Measurements from ENCODE around the gene CATSPERZ.

CATSPERZ gene

DNA sequence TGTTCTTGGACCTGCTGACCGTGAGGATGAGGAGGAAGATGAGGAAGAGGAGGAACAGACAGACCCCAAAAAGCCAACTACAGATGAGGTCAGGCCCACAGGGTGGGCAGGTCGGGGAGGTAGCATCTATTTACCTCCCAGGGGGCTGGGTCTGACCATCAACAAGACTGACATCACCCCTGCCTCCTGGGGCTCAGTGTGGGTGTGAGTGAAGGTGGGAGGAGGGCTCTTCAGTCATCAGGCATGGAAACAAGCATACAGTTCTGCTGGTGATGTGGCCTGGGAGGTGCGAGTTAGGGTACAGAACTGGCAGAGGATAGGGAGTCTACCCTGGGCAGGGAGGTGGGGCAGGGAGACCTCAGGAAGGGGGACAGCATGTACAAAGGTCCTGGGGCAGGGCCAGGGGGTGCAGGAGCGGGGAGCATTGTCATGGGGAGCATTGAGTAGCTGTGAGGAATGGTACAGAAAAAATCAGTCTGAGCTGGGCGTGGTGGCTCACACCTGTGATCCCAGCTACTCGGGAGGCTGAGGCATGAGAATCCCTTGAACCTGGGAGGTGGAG, 39.9 kb upstream of the CATSPERZ start:
- Mint-ChIP-seq H3K9me3 (no peaks in the 10 kb centered on the region), H3K27ac (no peak overlapping the region), H3K36me3 (ENCODE audit: low read depth) (peaks cover 3% of the 10 kb centered on the region), H3K4me1 (peaks cover 11% of the 10 kb centered on the region), H3K4me3 (no peak overlapping the region), H3K27me3 (no peaks in the 10 kb centered on the region)
- no peak for DNase-seq
- peak; percentile 31 for ATAC-seq

- Mint-ChIP-seq H3K27ac (no peak overlapping the region), H3K4me1 (peaks cover 11% of the 10 kb centered on the region), H3K36me3 (ENCODE audit: low read depth) (peaks cover 3% of the 10 kb centered on the region), H3K27me3 (no peaks in the 10 kb centered on the region), H3K9me3 (no peaks in the 10 kb centered on the region), H3K4me3 (no peak overlapping the region)
- DNase-seq (no peak), ATAC-seq (no peak)
Observed at GRCh38 chr11:64261556-64262080, 38.5 kb upstream of the CATSPERZ start.

- no peaks in the 10 kb centered on the region for H3K27me3 Mint-ChIP-seq
- H3K36me3 Mint-ChIP-seq (ENCODE audit: low read depth): peaks cover 3% of the 10 kb centered on the region
- H3K27ac Mint-ChIP-seq: no peak overlapping the region
- no peak for DNase-seq
- no peak overlapping the region for H3K4me3 Mint-ChIP-seq
- no peak for ATAC-seq
- H3K9me3 Mint-ChIP-seq: no peaks in the 10 kb centered on the region
- peaks cover 11% of the 10 kb centered on the region for H3K4me1 Mint-ChIP-seq
Observed at GRCh38 chr11:64262271-64263002, 37.7 kb upstream of the CATSPERZ start.

- Mint-ChIP-seq H3K36me3 (ENCODE audit: low read depth) (peaks cover 4% of the 10 kb centered on the region), H3K9me3 (no peaks in the 10 kb centered on the region), H3K27me3 (no peaks in the 10 kb centered on the region), H3K4me1 (peaks cover 18% of the 10 kb centered on the region), H3K27ac (no peak overlapping the region), H3K4me3 (no peak overlapping the region)
- ATAC-seq (no peak), DNase-seq (no peak)
Observed at GRCh38 chr11:64263021-64263946, 36.9 kb upstream of the CATSPERZ start.

GRCh38 chr11:64263947-64264317, 36.2 kb upstream of the CATSPERZ start:
- no peak overlapping the region for H3K27ac Mint-ChIP-seq
- peaks cover 6% of the 10 kb centered on the region for H3K36me3 Mint-ChIP-seq (ENCODE audit: low read depth)
- H3K9me3 Mint-ChIP-seq: no peaks in the 10 kb centered on the region
- no peak for DNase-seq
- ATAC-seq: no peak
- H3K27me3 Mint-ChIP-seq: no peaks in the 10 kb centered on the region
- no peak overlapping the region for H3K4me3 Mint-ChIP-seq
- peaks cover 24% of the 10 kb centered on the region for H3K4me1 Mint-ChIP-seq

GRCh38 chr11:64264371-64264852, 35.7 kb upstream of the CATSPERZ start:
- Mint-ChIP-seq H3K36me3 (ENCODE audit: low read depth) (peaks cover 8% of the 10 kb centered on the region), H3K4me3 (no peak overlapping the region), H3K9me3 (no peaks in the 10 kb centered on the region), H3K4me1 (peaks cover 25% of the 10 kb centered on the region), H3K27me3 (no peaks in the 10 kb centered on the region), H3K27ac (no peak overlapping the region)
- DNase-seq: no peak
- ATAC-seq: no peak

- peaks cover 9% of the 10 kb centered on the region for H3K36me3 Mint-ChIP-seq (ENCODE audit: low read depth)
- H3K27ac Mint-ChIP-seq: no peak overlapping the region
- no peak for ATAC-seq
Observed at GRCh38 chr11:64265176-64266160, 34.7 kb upstream of the CATSPERZ start.

DNA sequence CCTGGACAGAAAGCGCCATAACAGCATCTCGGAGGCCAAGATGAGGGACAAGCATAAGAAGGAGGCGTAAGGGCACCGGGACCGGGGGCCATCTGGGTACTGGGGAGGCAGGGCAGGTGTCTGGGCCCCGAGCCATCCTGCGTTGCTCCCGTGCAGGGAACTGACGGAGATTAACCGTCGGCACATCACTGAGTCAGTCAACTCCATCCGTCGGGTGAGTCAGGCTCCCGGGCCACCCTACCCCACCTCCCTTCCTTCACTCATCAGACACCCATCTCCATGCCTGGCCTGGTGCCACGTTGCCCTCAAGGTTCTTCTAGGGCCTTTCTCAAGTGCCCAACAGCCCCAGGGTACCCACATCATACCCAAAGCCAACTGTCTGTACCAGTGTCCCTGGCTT, 33.8 kb upstream of the CATSPERZ start:
- Mint-ChIP-seq H3K9me3 (no peaks in the 10 kb centered on the region), H3K36me3 (ENCODE audit: low read depth) (peaks cover 9% of the 10 kb centered on the region), H3K4me3 (no peak overlapping the region), H3K4me1 (peaks cover 21% of the 10 kb centered on the region), H3K27me3 (no peaks in the 10 kb centered on the region), H3K27ac (no peak overlapping the region)
- DNase-seq: no peak
- ATAC-seq: no peak

More at GRCh38 chr11:64265176-64266160, 34.7 kb upstream of the CATSPERZ start:
- DNase-seq: no peak
- Mint-ChIP-seq H3K4me1 (peaks cover 20% of the 10 kb centered on the region), H3K4me3 (no peak overlapping the region), H3K9me3 (no peaks in the 10 kb centered on the region), H3K27me3 (no peaks in the 10 kb centered on the region)

DNA sequence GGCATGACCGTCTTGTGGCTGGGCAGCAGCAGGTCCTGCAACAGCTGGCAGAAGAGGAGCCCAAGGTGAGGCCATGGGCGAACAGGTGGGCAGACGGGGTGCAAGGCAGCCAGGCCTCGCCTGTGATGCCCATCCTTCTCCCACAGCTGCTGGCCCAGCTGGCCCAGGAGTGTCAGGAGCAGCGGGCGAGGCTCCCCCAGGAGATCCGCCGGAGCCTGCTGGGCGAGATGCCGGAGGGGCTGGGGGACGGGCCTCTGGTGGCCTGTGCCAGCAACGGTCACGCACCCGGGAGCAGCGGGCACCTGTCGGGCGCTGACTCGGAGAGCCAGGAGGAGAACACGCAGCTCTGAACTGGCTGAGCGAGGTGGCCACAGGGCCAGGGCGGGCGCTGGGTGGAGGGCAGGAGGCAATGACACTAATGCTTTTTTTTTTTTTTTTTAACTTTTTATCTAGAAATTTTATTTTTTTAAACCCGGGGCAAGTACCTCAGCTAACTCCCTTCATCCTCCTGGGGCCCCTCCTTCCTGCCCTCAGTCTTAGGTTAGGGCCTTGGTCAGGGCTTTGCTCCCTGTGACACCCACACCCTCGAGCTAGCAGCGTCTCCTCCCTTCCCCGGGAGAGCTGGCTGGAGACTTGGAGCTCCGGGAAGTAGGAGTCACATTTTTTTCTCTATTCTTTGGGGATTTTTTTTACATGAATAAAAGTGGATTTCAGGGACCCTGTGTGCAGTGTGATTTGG, 32.8 kb upstream of the CATSPERZ start:
- Mint-ChIP-seq H3K27ac (peak overlapping the region; percentile 46), H3K4me1 (peaks cover 27% of the 10 kb centered on the region), H3K36me3 (ENCODE audit: low read depth) (peaks cover 9% of the 10 kb centered on the region), H3K27me3 (no peaks in the 10 kb centered on the region), H3K9me3 (no peaks in the 10 kb centered on the region), H3K4me3 (peak overlapping the region; percentile 98)
- ATAC-seq (no peak), DNase-seq (no peak)

DNA sequence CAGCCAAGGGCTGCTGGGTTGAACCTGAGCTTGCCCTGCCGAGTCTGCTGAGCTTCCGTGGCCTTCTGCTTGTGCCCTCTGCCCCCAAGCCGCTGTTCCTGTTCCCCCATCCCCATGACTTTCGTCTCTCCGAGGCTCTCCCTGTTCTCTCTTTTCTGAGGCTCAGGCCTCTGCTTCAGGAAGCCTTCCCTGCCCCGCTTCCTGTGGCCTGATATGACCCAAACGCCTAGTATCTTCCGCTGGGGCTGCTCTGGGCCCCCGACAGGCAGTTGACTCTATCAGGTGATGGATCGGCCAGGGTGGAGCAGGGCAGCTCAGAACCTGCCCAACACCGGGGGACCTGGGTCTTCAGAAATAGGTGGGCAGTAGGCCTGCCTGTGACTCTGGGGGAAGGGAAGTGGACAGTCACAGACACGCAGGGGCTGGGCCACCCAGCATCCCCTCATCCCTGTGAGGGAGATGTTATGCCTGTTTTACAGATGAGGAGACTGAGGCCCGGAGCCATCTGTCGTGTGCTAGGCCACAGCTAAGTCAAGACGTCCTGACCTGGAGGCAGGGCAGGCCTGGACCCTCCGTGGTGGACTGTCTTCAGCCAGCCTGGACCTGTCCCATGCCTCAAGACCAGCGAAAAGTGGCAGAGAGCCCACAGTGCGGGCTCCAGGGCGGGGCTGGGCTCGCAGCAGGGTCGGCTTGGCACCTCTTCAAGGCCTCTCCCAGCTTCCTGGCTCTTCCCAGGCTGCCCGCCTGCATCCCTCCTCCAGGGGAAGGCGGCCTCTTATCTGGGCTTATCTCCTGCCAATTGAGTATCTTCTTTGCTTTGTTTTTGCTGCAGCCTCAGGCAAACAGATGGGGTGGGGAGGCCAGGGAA, 31.9 kb upstream of the CATSPERZ start:
- Mint-ChIP-seq H3K36me3 (ENCODE audit: low read depth) (peaks cover 9% of the 10 kb centered on the region), H3K4me1 (peaks cover 28% of the 10 kb centered on the region), H3K27ac (peak overlapping the region; percentile 91), H3K4me3 (peak overlapping the region; percentile 98), H3K27me3 (no peaks in the 10 kb centered on the region), H3K9me3 (no peaks in the 10 kb centered on the region)
- no peak for DNase-seq
- ATAC-seq: no peak

DNA sequence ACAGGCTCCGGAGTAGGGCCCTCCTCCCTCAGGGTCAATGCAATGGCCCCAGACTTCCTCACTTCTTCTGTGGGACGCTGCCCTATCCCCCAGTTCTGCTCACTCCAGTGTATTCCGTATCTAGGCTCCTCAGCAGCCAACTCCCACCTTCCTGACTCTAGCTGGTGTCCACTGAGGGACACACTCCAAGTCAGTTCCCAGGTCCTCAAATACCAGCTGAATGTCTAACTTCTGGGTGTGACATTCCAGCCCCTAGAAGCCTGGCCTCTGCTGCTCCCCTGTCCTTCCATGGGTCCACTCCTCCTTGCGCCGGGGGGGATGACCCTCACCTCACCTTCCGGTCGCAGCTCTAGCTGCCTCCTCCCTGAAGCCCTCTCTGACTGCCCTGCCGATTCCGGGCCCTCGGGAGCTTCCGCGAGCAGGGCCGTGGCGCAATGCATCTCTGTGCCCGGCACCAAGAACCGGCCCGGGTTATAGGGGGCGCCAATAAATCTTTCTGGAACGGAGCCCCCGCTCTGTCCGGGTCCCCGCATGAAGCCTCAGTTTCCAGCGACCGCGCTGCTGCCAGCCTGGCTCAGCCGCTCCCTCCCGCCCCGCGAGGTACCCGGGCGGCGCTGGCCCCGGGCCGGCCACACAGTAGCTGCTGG, 31.1 kb upstream of the CATSPERZ start:
- DNase-seq (peak; percentile 60), ATAC-seq (peak; percentile 9)
- Mint-ChIP-seq H3K4me3 (peak overlapping the region; percentile 98), H3K4me1 (peaks cover 28% of the 10 kb centered on the region), H3K27ac (peak overlapping the region; percentile 91), H3K27me3 (no peaks in the 10 kb centered on the region), H3K9me3 (no peaks in the 10 kb centered on the region), H3K36me3 (ENCODE audit: low read depth) (peaks cover 9% of the 10 kb centered on the region)
